Stomach (tissue), 4 donors: Measurements from ENCODE around the gene COX4I1.

Experiments
- POLR2A ChIP-seq, 4 donors: fragments of 450-650 bp; IDR thresholded peaks; one replicate each; pipeline ENCODE4 v1.6.1; 2016; ENCODE audit warnings: antibody characterized with exemption in 4 of 4, control low read depth in 2 of 4, mild to moderate bottlenecking in 1 of 4, moderate library complexity in 1 of 4
- TF ChIP-seq, protein P1 (sequence below), 7 experiments: fragments of 450-650 bp in 4 of 7; fragments of 200-600 bp in 3 of 7; sonication (generic) in 3 of 7; IDR thresholded peaks; one replicate each; pipeline ENCODE4 v1.5.1; 2016 to 2019; ENCODE audit warnings: antibody characterized with exemption in 7 of 7, control low read depth in 2 of 7, mild to moderate bottlenecking in 1 of 7

DNA sequence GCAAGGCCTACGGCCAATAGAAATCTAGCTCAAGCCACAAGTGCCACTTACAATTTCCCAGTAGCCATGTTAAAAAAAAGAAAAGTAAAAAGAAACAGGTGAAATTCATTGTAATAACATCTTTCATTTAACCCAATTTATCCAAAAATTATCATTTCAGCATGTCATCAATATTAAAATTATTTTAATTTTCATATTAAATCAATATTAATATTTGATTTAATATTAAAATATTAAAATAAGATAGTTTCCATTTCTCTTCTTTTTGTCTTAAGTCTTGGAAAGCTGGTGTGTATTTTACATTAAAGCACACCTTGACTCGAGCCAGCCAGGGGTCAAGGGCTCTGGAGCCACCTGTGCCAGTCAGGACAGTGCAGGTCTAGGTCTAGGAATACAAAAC, 35.9 kb upstream of the COX4I1 start:
- TF ChIP-seq POLR2A (IDR thresholded peaks at IDR 0.05): no peak
- TF ChIP-seq, protein P1, sequence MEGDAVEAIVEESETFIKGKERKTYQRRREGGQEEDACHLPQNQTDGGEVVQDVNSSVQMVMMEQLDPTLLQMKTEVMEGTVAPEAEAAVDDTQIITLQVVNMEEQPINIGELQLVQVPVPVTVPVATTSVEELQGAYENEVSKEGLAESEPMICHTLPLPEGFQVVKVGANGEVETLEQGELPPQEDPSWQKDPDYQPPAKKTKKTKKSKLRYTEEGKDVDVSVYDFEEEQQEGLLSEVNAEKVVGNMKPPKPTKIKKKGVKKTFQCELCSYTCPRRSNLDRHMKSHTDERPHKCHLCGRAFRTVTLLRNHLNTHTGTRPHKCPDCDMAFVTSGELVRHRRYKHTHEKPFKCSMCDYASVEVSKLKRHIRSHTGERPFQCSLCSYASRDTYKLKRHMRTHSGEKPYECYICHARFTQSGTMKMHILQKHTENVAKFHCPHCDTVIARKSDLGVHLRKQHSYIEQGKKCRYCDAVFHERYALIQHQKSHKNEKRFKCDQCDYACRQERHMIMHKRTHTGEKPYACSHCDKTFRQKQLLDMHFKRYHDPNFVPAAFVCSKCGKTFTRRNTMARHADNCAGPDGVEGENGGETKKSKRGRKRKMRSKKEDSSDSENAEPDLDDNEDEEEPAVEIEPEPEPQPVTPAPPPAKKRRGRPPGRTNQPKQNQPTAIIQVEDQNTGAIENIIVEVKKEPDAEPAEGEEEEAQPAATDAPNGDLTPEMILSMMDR (IDR thresholded peaks at IDR 0.05): no peak
